Effector memory CD4-positive, alpha-beta T cell (primary cell): Measurements from ENCODE around the gene XRRA1.
"Not testable (repeated sequence)": the region's sequence is repeated elsewhere in the genome, so short reads cannot be mapped to it uniquely, and the experiment has no call there.

Experiments
- DNase-seq, 3 donors: peaks; one replicate each; pipeline ENCODE4 v3.0.0-alpha.2; 2020
- H3K27ac ChIP-seq: 2 replicates; pipeline ENCODE4 v1.7.0; 2013; ENCODE audit warnings: mild to moderate bottlenecking, low read length, moderate library complexity; ENCODE audit not compliant: insufficient read depth, poor library complexity, severe bottlenecking
- H3K27me3 ChIP-seq: replicated peaks from 2 replicates; pipeline ENCODE4 v1.7.0; 2013; ENCODE audit warnings: mild to moderate bottlenecking, low read length; ENCODE audit not compliant: insufficient read depth, control insufficient read depth, poor library complexity, severe bottlenecking
- H3K36me3 ChIP-seq: 2 replicates; pipeline ENCODE4 v1.7.0; 2013; ENCODE audit warnings: mild to moderate bottlenecking, low read length, moderate library complexity; ENCODE audit not compliant: control insufficient read depth, insufficient read depth
- H3K4me1 ChIP-seq: 2 replicates; pipeline ENCODE4 v1.7.0; 2013; ENCODE audit warnings: low read length, mild to moderate bottlenecking; ENCODE audit not compliant: control insufficient read depth, insufficient read depth, poor library complexity, severe bottlenecking
- H3K4me3 ChIP-seq: 2 replicates; pipeline ENCODE4 v1.7.0; 2013; ENCODE audit warnings: low read length, low read depth, mild to moderate bottlenecking; ENCODE audit not compliant: insufficient read depth, poor library complexity, severe bottlenecking
- H3K9me3 ChIP-seq: 2 replicates; pipeline ENCODE4 v1.7.0; 2013; ENCODE audit warnings: mild to moderate bottlenecking, low read length, moderate library complexity; ENCODE audit not compliant: control insufficient read depth
- total RNA-seq, 3 donors: gene quantifications; one replicate each; lab custom pipeline; 2026; lab: John Stamatoyannopoulos, UW

XRRA1 gene, protein sequence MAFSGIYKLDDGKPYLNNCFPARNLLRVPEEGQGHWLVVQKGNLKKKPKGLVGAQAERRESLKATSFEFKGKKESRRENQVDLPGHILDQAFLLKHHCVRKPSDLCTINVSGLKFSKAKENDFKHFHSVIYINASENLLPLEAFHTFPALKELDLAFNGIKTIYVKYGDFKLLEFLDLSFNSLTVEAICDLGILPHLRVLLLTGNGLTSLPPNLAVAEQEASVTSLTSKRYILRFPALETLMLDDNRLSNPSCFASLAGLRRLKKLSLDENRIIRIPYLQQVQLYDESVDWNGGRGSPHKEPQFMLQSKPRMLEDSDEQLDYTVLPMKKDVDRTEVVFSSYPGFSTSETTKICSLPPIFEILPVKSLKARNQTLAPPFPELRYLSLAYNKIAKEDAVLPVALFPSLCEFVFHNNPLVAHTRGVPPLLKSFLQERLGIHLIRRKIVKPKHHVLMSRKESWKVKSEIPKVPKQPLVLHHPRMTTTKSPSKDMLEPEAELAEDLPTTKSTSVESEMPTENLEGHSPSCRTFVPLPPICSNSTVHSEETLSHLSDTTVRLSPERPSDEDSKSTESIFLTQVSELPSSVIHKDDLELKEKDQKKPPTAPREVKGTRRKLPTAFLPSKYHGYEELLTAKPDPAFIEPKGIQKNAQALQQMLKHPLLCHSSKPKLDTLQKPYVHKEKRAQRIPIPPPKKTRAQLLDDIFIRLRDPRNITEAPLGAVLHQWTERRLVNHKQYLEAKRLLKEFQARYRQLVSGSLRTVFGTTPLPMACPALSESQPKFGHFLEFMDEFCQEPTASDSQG
- 15.7 to 27.4 (median 23.2) reads per million in 3 donors for total RNA-seq

GRCh38 chr11:74948898-74949752 lies at the start of gene XRRA1, which contains the start of gene SPCS2:
Gene XRRA1, minus strand, starts transcription at chr11:74949091. Its CDS starts 8,213 bp downstream, at chr11:74940878.
Gene SPCS2, plus strand, starts transcription at chr11:74949266. Its CDS starts 20 bp downstream, at chr11:74949286.
- peak within 1 kb of the TSS; percentile 74 for H3K27ac ChIP-seq
- H3K27me3 ChIP-seq = no peaks in the 10 kb centered on the region
- peak; percentile 95 to 97 (median 97) for DNase-seq
- H3K36me3 ChIP-seq = no peaks in the 10 kb centered on the region
- peaks cover 16% of the 10 kb centered on the region for H3K4me1 ChIP-seq
- H3K4me3 ChIP-seq = peak within 1 kb of the TSS; percentile 59
- no peaks in the 10 kb centered on the region for H3K9me3 ChIP-seq

DNA sequence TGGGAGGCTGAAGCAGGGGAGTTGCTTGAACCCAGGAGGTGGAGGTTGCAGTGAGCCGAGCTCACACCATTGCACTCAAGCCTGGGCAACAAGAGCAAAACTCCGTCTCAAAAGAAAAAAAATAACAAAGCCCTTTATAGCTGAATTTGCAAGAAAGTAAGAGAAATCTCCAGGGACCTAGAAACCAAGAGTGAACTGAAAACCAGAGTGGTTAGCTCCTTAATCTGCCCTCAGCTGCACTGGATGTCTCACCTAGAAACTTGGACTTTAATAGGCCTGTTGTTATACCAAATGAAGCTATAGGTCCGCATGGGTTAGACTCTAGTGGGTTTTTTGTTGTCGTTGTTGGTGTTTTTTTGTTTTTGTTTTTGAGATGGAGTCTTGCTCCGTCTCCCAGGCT lies 44.0 kb upstream of the XRRA1 start:
- no peak overlapping the region for H3K27ac ChIP-seq
- peaks cover 2% of the 10 kb centered on the region for H3K4me1 ChIP-seq
- H3K9me3 ChIP-seq = no peaks in the 10 kb centered on the region
- H3K27me3 ChIP-seq = no peaks in the 10 kb centered on the region
- no peak overlapping the region for H3K4me3 ChIP-seq
- DNase-seq = no peak
- peaks cover 12% of the 10 kb centered on the region for H3K36me3 ChIP-seq

GRCh38 chr11:74990941-74991340 lies 42.0 kb upstream of the XRRA1 start:
- H3K4me1 ChIP-seq = peaks cover 2% of the 10 kb centered on the region
- no peaks in the 10 kb centered on the region for H3K9me3 ChIP-seq
- no peaks in the 10 kb centered on the region for H3K27me3 ChIP-seq
- no peak for DNase-seq
- H3K36me3 ChIP-seq = peaks cover 7% of the 10 kb centered on the region
- no peak overlapping the region for H3K4me3 ChIP-seq
- no peak overlapping the region for H3K27ac ChIP-seq

- not testable (repeated sequence) for DNase-seq, H3K27me3 ChIP-seq, H3K36me3 ChIP-seq, H3K4me3 ChIP-seq, H3K4me1 ChIP-seq, H3K9me3 ChIP-seq, H3K27ac ChIP-seq
Measured at GRCh38 chr11:74990150-74990549, 41.3 kb upstream of the XRRA1 start.

GRCh38 chr11:74989260-74989638 lies 40.4 kb upstream of the XRRA1 start:
- DNase-seq = no peak
- Histone ChIP-seq H3K27ac (peak overlapping the region; percentile 61), H3K4me3 (peak overlapping the region; percentile 75)

GRCh38 chr11:74988541-74989259 lies 39.8 kb upstream of the XRRA1 start, which contains the start of gene NEU3:
Gene NEU3, plus strand, starts transcription at chr11:74988933. Its CDS starts 128 bp downstream, at chr11:74989061.
- peak; percentile 62 to 72 (median 69) for DNase-seq
- H3K4me1 ChIP-seq = peaks cover 2% of the 10 kb centered on the region
- H3K27ac ChIP-seq = peak within 1 kb of the TSS; percentile 61
- H3K4me3 ChIP-seq = peak within 1 kb of the TSS; percentile 75
- H3K9me3 ChIP-seq = no peaks in the 10 kb centered on the region
- no peaks in the 10 kb centered on the region for H3K36me3 ChIP-seq
- H3K27me3 ChIP-seq = no peaks in the 10 kb centered on the region

More at GRCh38 chr11:74989260-74989638, 40.4 kb upstream of the XRRA1 start:
- no peaks in the 10 kb centered on the region for H3K36me3 ChIP-seq
- H3K9me3 ChIP-seq = no peaks in the 10 kb centered on the region
- peaks cover 2% of the 10 kb centered on the region for H3K4me1 ChIP-seq
- H3K27me3 ChIP-seq = no peaks in the 10 kb centered on the region

DNA sequence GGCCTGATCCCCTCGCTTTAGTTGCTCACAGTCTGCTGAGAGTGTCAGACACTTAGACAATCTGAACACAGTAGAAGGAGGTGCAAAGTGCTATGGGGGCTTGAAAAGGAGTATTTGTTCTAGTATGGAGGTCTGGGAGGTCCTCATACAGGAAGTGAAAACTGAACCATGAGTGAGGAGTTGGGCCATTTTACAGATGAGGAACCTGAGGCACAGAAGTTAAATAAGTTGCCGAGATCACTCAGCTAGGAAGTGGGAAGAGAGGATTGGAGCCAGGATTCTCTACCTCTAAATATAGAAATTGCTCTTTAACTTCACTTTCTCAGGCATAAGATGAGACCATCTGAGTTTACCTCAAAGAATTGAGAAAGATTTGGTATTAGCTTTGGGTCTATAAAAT lies 35.8 kb upstream of the XRRA1 start:
- peaks cover 2% of the 10 kb centered on the region for H3K4me1 ChIP-seq
- H3K27me3 ChIP-seq = no peaks in the 10 kb centered on the region
- H3K9me3 ChIP-seq = no peaks in the 10 kb centered on the region
- H3K27ac ChIP-seq = no peak overlapping the region
- DNase-seq = no peak
- no peak overlapping the region for H3K4me3 ChIP-seq
- no peaks in the 10 kb centered on the region for H3K36me3 ChIP-seq

GRCh38 chr11:74984070-74984469 lies 35.2 kb upstream of the XRRA1 start:
- Histone ChIP-seq H3K36me3 (no peaks in the 10 kb centered on the region), H3K27me3 (no peaks in the 10 kb centered on the region), H3K9me3 (no peaks in the 10 kb centered on the region), H3K4me1 (peaks cover 2% of the 10 kb centered on the region), H3K27ac (no peak overlapping the region), H3K4me3 (no peak overlapping the region)
- no peak for DNase-seq

DNA sequence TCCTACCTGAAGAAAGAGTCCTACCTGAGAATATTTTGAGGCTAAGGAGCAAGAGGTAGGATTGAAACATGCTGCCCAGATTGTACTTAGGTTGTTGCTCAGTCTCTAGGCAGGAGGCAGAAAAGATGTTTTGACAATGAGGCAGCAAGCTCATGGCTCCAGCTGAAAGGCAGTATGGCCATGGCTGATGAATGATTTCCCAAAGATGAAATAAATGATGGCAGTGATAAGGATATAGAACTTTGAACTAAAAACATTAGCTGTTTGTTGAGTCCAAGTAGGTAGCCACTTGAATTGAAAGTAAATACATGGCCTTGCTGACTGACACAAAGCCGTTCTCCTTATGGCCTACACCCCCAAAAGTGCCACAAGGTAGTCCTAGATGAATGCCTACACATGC lies 33.0 kb upstream of the XRRA1 start:
- H3K9me3 ChIP-seq = no peaks in the 10 kb centered on the region
- no peak overlapping the region for H3K4me3 ChIP-seq
- no peaks in the 10 kb centered on the region for H3K4me1 ChIP-seq
- H3K27me3 ChIP-seq = no peaks in the 10 kb centered on the region
- DNase-seq = no peak
- H3K27ac ChIP-seq = no peak overlapping the region
- peaks cover 12% of the 10 kb centered on the region for H3K36me3 ChIP-seq
